MCF 10A (cell line): ENCODE results near the gene ATP5F1D. TPM values are rescaled to one million over a fixed set of nuclear protein-coding genes. Genes with fewer than 3 reads are reported as not detected.

Experiments used
- BruUV-seq: library from RNA; stranded (reverse); fragments of 400-500 nt; replicated peaks from 2 replicates; lab custom pipeline; 2021; lab: Mats Ljungman, UMichigan
- CTCF ChIA-PET: fragments of 300-600 bp; sonication (Branson Sonifier 250); formaldehyde crosslinking; extraction: SDS; loops from one replicate; lab custom pipeline; 2021; ENCODE audit warnings: antibody characterized with exemption, inconsistent platforms; lab: Yijun Ruan, JAX
- POLR2A ChIA-PET: fragments of 300-600, 350-650 bp; sonication (Branson Sonifier 250); formaldehyde crosslinking; extraction: SDS; loops from one replicate; lab custom pipeline; 2020; ENCODE audit warnings: antibody characterized with exemption, inconsistent platforms; lab: Yijun Ruan, JAX
- DNase-seq: peaks from one replicate; pipeline ENCODE4 v3.0.0-alpha.2; 2018; ENCODE audit not compliant: unreplicated experiment
- H3K27ac Mint-ChIP-seq: one replicate; pipeline ENCODE4 v1.8.0; 2022; ENCODE audit warnings: mild to moderate bottlenecking, low read depth, mixed read lengths; ENCODE audit not compliant: unreplicated experiment
- H3K27me3 Mint-ChIP-seq: one replicate; pipeline ENCODE4 v1.8.0; 2022; ENCODE audit warnings: mixed read lengths; ENCODE audit not compliant: insufficient read depth, unreplicated experiment
- H3K36me3 Mint-ChIP-seq: one replicate; pipeline ENCODE4 v1.8.0; 2022; ENCODE audit warnings: mild to moderate bottlenecking, moderate library complexity, mixed read lengths; ENCODE audit not compliant: insufficient read depth, unreplicated experiment
- H3K4me1 Mint-ChIP-seq: one replicate; pipeline ENCODE4 v1.8.0; 2022; ENCODE audit warnings: mixed read lengths; ENCODE audit not compliant: insufficient read depth, unreplicated experiment
- H3K4me3 Mint-ChIP-seq: one replicate; pipeline ENCODE4 v1.8.0; 2022; ENCODE audit warnings: mild to moderate bottlenecking, moderate library complexity, mixed read lengths; ENCODE audit not compliant: unreplicated experiment
- H3K9me3 Mint-ChIP-seq: one replicate; pipeline ENCODE4 v1.8.0; 2022; ENCODE audit warnings: mixed read lengths; ENCODE audit not compliant: unreplicated experiment
- CTCF ChIP-seq: fragments of 200-600 bp; IDR thresholded peaks from one replicate; pipeline ENCODE4 v1.8.0; 2022; ENCODE audit warnings: antibody characterized with exemption, mild to moderate bottlenecking; ENCODE audit not compliant: unreplicated experiment
- intact Hi-C: fragments of 100-400 bp; cut with micrococcal nuclease; formaldehyde crosslinking; loops from 2 replicates; pipeline ENCODE4 v1.14.1; 2022
- total RNA-seq: library from RNA; stranded (reverse); gene quantifications from 2 replicates; pipeline ENCODE4 v1.2.3, GENCODE V29; 2022

The ATP5F1D gene
- total RNA-seq, 1 experiment from 2014 or later, result 258 TPM

DNA sequence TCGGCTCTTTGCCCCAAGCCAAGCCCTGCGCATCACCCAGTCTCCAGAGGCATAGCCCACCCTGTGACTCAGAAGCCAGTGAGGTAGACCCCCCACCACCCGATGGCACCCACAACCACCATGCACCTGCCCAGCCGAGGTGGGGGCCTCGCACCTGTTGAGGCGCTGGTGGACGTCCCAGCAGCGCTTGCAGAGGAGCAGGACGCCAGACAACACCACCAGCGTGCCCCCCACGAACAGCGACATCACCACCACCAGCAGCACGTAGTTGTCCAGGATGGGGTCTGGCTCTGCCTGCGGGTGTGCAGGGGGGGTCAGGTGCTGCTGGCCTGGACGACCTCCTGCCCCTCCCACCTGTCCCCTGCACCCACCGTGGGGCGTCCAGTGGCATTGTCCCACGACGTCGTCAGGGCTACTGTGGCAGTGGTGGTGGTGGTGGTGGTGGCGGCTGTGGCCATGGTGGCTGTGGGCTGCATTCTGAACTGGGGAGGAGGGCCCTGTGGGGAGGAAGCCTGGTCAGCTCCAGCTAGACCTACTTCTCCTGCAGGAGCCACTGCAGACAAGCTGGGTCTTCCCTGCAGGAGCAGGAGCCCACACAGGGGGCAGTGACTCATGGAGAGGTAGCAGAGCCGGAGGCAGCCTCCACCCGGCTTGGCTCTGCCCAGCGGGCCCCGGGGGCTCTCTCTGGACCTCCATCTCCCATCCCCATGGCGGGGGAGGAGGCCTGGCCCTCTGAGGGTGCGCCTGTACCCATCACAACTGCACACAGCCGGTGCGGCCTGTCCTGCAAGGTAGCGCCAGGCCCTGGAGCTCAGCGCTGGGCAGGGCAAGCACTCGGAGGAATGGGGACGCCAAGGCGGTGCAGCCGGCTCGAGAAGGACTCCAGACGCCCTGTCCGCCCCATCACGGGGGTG, 5.7 kb upstream of the ATP5F1D start:
- intact Hi-C loops, result no loop called here
- Mint-ChIP-seq H3K27ac (no peak overlapping the region), H3K36me3 (peaks cover 5% of the 10 kb centered on the region), H3K27me3 (no peaks in the 10 kb centered on the region), H3K4me1 (peaks cover 14% of the 10 kb centered on the region), H3K9me3 (no peaks in the 10 kb centered on the region), H3K4me3 (peak overlapping the region; percentile 62)
- TF ChIP-seq CTCF, result no peak
- DNase-seq, result no peak
- ChIA-PET POLR2A (interaction anchor here (0.6 kb wide), 1 partner anchor 18 kb away, joined by 3 read pairs; no protein-coding TSS in a partner anchor), CTCF (interaction anchor here (0.6 kb wide), 1 partner anchor 20 kb away, joined by 3 read pairs; no protein-coding TSS in a partner anchor)
- no TSS peak for BruUV-seq

DNA sequence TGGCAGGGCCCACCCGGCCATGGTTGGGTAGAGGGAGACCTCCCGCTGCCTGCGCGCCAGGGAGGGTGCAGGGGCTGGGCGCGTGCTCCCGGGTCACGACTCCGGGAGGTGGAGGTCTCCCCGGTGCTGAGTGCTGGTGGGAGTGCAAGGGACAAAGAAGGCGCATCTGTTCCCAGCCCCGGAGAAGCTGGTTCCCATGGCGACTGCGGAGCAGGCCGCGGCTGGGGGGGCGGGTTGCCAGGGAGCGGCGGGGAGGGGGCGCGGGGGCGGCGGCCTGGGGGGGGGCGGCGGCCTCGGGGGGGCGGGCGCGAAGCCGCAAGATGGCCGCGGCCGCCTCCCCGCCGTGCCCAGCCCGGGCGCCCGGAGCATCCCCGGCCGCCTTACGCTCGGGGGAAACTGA, 5.0 kb upstream of the ATP5F1D start:
- Mint-ChIP-seq H3K27me3 (no peaks in the 10 kb centered on the region), H3K36me3 (peaks cover 5% of the 10 kb centered on the region), H3K27ac (no peak overlapping the region), H3K9me3 (no peaks in the 10 kb centered on the region), H3K4me3 (peak overlapping the region; percentile 62), H3K4me1 (peaks cover 16% of the 10 kb centered on the region)
- POLR2A ChIA-PET, result interaction anchor here (0.6 kb wide), 1 partner anchor 19 kb away, joined by 3 read pairs; no protein-coding TSS in a partner anchor
- BruUV-seq, result no TSS peak
- CTCF ChIA-PET, result interaction anchor here (0.6 kb wide), 1 partner anchor 21 kb away, joined by 3 read pairs; no protein-coding TSS in a partner anchor
- no peak for DNase-seq
- intact Hi-C loops, result no loop called here
- no peak for TF ChIP-seq CTCF

DNA sequence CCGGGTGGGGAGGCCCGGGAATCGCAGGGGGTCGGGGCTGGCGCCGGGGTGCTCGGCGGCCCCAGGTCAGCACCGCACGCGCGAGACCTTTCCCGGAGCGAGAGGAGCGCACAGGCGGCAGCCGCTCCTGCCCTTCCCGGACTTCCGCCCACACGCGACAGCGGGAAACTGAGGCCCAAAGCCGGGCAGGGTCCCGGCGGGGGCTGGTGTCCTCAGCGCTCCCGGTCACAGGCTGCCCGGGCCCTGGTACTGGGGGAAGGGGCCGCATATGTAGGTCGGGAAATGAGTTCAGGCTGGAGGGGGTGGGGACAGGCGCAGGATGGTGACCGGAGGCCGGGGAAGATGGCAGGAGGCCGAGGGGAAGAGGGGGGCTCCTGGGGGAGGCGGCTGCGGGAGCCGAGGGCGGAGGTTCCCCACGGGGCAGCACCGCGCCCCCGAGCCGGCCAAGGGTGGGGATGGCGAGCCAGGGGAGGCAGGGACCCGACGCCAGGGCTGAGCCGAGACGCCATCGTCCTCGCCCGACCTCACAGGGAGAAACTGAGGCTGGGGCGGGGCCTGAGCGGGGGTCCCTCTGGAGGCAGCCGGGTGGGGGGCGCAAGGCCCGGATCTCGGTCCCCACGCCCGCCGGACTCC, 4.4 kb upstream of the ATP5F1D start:
- no TSS peak for BruUV-seq
- POLR2A ChIA-PET, result no interaction called here
- CTCF ChIA-PET, result no interaction called here
- peaks cover 5% of the 10 kb centered on the region for H3K36me3 Mint-ChIP-seq
- TF ChIP-seq CTCF, result no peak
- peaks cover 12% of the 10 kb centered on the region for H3K4me1 Mint-ChIP-seq
- DNase-seq, result no peak
- peak overlapping the region; percentile 62 for H3K4me3 Mint-ChIP-seq
- no peak overlapping the region for H3K27ac Mint-ChIP-seq
- no peaks in the 10 kb centered on the region for H3K9me3 Mint-ChIP-seq
- H3K27me3 Mint-ChIP-seq, result no peaks in the 10 kb centered on the region
- intact Hi-C loops, result no loop called here
